K562 (cell line): ENCODE data around the gene LPIN2. TPM values are rescaled to one million over a fixed set of nuclear protein-coding genes. Genes with fewer than 3 reads are reported as not detected.
A peak's percentile ranks its signal among the peaks of the same experiment; 100 is the strongest.

ENCODE experiments used
- CBFA2T2 ChIP-seq: fragments of 450-650 bp; conservative IDR thresholded peaks from 2 replicates; pipeline ENCODE4 v1.6.1; 2017; ENCODE audit warnings: mild to moderate bottlenecking
- ESRRA ChIP-seq: fragments of 450-650 bp; IDR thresholded peaks from 2 replicates; pipeline ENCODE4 v1.6.1; 2014; ENCODE audit warnings: low read depth, mild to moderate bottlenecking, moderate library complexity, borderline replicate concordance
- ETS2 ChIP-seq: IDR thresholded peaks from 2 replicates; pipeline ENCODE4 v1.6.1; 2016; ENCODE audit warnings: borderline replicate concordance, missing genetic modification characterization, mild to moderate bottlenecking, moderate library complexity, missing compliant biosample characterization; ENCODE audit not compliant: poor library complexity, severe bottlenecking
- FOS ChIP-seq: IDR thresholded peaks from 3 replicates; pipeline ENCODE4 v1.6.1; 2011; ENCODE audit not compliant: insufficient read length; ENCODE audit errors: extremely low read depth
- GTF2A2 ChIP-seq: IDR thresholded peaks from 2 replicates; pipeline ENCODE4 v1.6.1; 2016; ENCODE audit warnings: mild to moderate bottlenecking, missing genetic modification characterization, missing compliant biosample characterization
- HDAC3 ChIP-seq: fragments of 450-650 bp; IDR thresholded peaks from 2 replicates; pipeline ENCODE4 v1.6.1; 2018; ENCODE audit warnings: borderline replicate concordance, mild to moderate bottlenecking, moderate library complexity; ENCODE audit not compliant: partially characterized antibody
- HDGF ChIP-seq: fragments of 450-650 bp; IDR thresholded peaks from 2 replicates; pipeline ENCODE4 v1.6.1; 2016
- HNRNPL ChIP-seq: fragments of 200-400 bp; formaldehyde crosslinking; IDR thresholded peaks from 2 replicates; pipeline ENCODE4 v1.6.1; 2017; ENCODE audit warnings: low read depth, mild to moderate bottlenecking, low read length
- IFI16 ChIP-seq: fragments of 250-450 bp; sonication (Bioruptor Pico); IDR thresholded peaks from 2 replicates; pipeline ENCODE4 v2.1.2; 2022; ENCODE audit warnings: mild to moderate bottlenecking, inconsistent platforms
- ILK ChIP-seq: fragments of 450-650 bp; IDR thresholded peaks from 2 replicates; pipeline ENCODE4 v1.6.1; 2016; ENCODE audit warnings: missing genetic modification characterization, low read depth, mild to moderate bottlenecking, missing compliant biosample characterization, moderate library complexity, borderline replicate concordance
- NFE2L1 ChIP-seq: fragments of 450-650 bp; IDR thresholded peaks from 2 replicates; pipeline ENCODE4 v1.6.1; 2016; ENCODE audit warnings: missing genetic modification characterization, low read depth, mild to moderate bottlenecking, missing compliant biosample characterization, moderate library complexity, borderline replicate concordance
- PHF21A ChIP-seq: fragments of 450-650 bp; IDR thresholded peaks from 2 replicates; pipeline ENCODE4 v1.6.1; 2017; ENCODE audit warnings: low read depth, borderline replicate concordance
- PURB ChIP-seq: sonication (generic); formaldehyde crosslinking; IDR thresholded peaks from 2 replicates; pipeline ENCODE4 v1.9.0; 2021; ENCODE audit warnings: low read depth, mild to moderate bottlenecking, missing genetic modification reagents
- RBM22 ChIP-seq: fragments of 200-400 bp; formaldehyde crosslinking; IDR thresholded peaks from 2 replicates; pipeline ENCODE4 v1.6.1; 2018; ENCODE audit warnings: low read length, low read depth; ENCODE audit not compliant: poor library complexity, severe bottlenecking
- SOX6 ChIP-seq: fragments of 450-650 bp; IDR thresholded peaks from 2 replicates; pipeline ENCODE4 v1.6.1; 2014; ENCODE audit warnings: mild to moderate bottlenecking
- ZSCAN29 ChIP-seq: fragments of 450-650 bp; IDR thresholded peaks from 2 replicates; pipeline ENCODE4 v1.6.1; 2017
- polyA plus RNA-seq, 8 experiments: library from polyadenylated mRNA; depleted of rRNA in 4 of 8; stranded (reverse) in 5 of 8; unstranded in 3 of 8; fragments of >200 nt; fragmentation: Nextera tagmentation in 2 of 8; fragmentation: Illumina TruSeq in 1 of 8; extraction: Ambion mirVana in 2 of 8; extraction: Trizol in 1 of 8; gene quantifications; 2 replicates each; pipeline versions ENCODE4 v1.2.1 to v1.2.3, GENCODE V29; 2011 to 2014; ENCODE audit warnings: inconsistent platforms in 1 of 8, missing spikeins in 1 of 8
- total RNA-seq, 7 experiments: library from RNA; depleted of rRNA in 6 of 7; stranded (reverse); fragments of >200 nt in 6 of 7; fragmentation: Illumina TruSeq in 2 of 7; extraction: Trizol in 2 of 7; gene quantifications; 2 replicates each; pipeline versions ENCODE4 v1.2.1 to v1.2.3, GENCODE V29; 2011 to 2021; ENCODE audit warnings: low replicate concordance in 1 of 7
- TF ChIP-seq, protein P1 (sequence below): sonication (generic); formaldehyde crosslinking; IDR thresholded peaks from 2 replicates; pipeline ENCODE4 v1.8.0; 2022; ENCODE audit warnings: mild to moderate bottlenecking, missing genetic modification reagents
- TF ChIP-seq, protein P2 (sequence below): fragments of 450-650 bp; IDR thresholded peaks from 2 replicates; pipeline ENCODE4 v1.6.1; 2017; ENCODE audit warnings: mild to moderate bottlenecking, moderate library complexity
- TF ChIP-seq, protein P3 (sequence below), 3 experiments: fragments of 200-800 bp in 1 of 3; sonication (Bioruptor generic) in 1 of 3; sonication (generic) in 1 of 3; formaldehyde crosslinking in 1 of 3; IDR thresholded peaks; 2 replicates each; pipeline versions ENCODE4 v1.6.1 to v1.8.0; 2016 to 2022; ENCODE audit warnings: mild to moderate bottlenecking in 2 of 3, missing compliant biosample characterization in 2 of 3, missing genetic modification characterization in 2 of 3, missing genetic modification reagents in 1 of 3
- TF ChIP-seq, protein P4 (sequence below): fragments of 450-650 bp; IDR thresholded peaks from 2 replicates; pipeline ENCODE4 v1.6.1; 2016; ENCODE audit warnings: borderline replicate concordance
- TF ChIP-seq, protein P5 (sequence below): sonication (generic); formaldehyde crosslinking; IDR thresholded peaks from 2 replicates; pipeline ENCODE4 v1.8.1; 2022; ENCODE audit warnings: missing genetic modification reagents

Gene LPIN2
- total and polyA plus RNA-seq, 9 of the 15 experiments (the other 6 are each of a cell fraction or from before 2014, with no cell fraction given), result 5.2 to 34.8 (median 24.6) TPM

DNA sequence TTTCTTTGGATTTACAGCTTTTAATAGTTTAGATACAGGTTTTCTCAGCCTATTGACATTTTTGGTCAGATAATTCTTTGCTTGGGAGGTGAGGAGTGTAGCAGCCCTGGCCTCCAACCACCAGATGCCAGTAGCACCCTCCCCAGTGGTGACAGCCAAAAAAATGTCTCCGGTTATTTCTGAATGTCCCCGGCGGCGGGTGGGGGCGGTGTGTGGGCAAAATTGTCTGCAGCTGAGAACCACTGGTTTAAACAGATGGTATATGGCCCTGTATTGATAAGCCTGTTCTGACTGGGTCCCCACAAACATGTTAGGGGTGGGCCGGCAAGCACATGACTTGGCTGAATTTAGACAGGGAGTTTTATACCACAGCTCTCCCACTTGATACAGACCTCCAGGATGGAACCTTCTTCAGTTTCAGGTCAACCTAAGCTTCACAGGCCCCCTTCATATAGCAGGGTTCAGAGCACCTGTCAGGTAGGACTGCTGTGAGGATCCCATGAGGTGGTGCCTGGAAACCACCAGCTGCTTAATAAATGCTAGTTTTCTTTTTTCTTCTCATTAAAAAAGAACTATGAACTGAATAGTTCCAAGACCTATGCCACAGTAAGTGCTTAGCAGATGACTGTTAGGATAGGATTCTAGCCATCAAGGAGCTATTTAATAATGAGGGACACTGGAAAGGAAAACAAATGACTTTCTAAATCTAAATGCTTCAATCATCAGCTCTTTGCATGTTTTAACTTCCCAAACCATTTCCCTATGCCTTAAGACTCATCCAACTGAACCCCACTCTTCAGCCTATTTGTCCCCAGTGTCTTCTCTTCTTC is 18.1 kb downstream of the LPIN2 start (continued):
- TF ChIP-seq, protein P1, sequence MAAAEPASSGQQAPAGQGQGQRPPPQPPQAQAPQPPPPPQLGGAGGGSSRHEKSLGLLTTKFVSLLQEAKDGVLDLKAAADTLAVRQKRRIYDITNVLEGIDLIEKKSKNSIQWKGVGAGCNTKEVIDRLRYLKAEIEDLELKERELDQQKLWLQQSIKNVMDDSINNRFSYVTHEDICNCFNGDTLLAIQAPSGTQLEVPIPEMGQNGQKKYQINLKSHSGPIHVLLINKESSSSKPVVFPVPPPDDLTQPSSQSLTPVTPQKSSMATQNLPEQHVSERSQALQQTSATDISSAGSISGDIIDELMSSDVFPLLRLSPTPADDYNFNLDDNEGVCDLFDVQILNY (CRISPR knock-in tag), result no peak
- TF ChIP-seq HDAC3, result no peak
- no peak for TF ChIP-seq GTF2A2 (tag)
- TF ChIP-seq, protein P2, sequence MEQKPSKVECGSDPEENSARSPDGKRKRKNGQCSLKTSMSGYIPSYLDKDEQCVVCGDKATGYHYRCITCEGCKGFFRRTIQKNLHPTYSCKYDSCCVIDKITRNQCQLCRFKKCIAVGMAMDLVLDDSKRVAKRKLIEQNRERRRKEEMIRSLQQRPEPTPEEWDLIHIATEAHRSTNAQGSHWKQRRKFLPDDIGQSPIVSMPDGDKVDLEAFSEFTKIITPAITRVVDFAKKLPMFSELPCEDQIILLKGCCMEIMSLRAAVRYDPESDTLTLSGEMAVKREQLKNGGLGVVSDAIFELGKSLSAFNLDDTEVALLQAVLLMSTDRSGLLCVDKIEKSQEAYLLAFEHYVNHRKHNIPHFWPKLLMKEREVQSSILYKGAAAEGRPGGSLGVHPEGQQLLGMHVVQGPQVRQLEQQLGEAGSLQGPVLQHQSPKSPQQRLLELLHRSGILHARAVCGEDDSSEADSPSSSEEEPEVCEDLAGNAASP, result no peak
- no peak for TF ChIP-seq PURB (CRISPR knock-in tag)
- TF ChIP-seq ETS2 (tag), result no peak
- no peak for TF ChIP-seq NFE2L1 (tag)
- TF ChIP-seq SOX6, result no peak
- peak; percentile 79 for TF ChIP-seq CBFA2T2
- TF ChIP-seq, protein P3, sequence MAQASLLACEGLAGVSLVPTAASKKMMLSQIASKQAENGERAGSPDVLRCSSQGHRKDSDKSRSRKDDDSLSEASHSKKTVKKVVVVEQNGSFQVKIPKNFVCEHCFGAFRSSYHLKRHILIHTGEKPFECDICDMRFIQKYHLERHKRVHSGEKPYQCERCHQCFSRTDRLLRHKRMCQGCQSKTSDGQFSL (CRISPR knock-in tag; IDR thresholded peaks at IDR 0.05), result no peak
- TF ChIP-seq, protein P3 (tag; IDR thresholded peaks at IDR 0.05), result no peak
- TF ChIP-seq PHF21A, result peak; percentile 39; the same call in 1 of the 2 replicates
- TF ChIP-seq FOS, result no peak
- TF ChIP-seq, protein P4, sequence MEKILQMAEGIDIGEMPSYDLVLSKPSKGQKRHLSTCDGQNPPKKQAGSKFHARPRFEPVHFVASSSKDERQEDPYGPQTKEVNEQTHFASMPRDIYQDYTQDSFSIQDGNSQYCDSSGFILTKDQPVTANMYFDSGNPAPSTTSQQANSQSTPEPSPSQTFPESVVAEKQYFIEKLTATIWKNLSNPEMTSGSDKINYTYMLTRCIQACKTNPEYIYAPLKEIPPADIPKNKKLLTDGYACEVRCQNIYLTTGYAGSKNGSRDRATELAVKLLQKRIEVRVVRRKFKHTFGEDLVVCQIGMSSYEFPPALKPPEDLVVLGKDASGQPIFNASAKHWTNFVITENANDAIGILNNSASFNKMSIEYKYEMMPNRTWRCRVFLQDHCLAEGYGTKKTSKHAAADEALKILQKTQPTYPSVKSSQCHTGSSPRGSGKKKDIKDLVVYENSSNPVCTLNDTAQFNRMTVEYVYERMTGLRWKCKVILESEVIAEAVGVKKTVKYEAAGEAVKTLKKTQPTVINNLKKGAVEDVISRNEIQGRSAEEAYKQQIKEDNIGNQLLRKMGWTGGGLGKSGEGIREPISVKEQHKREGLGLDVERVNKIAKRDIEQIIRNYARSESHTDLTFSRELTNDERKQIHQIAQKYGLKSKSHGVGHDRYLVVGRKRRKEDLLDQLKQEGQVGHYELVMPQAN, result no peak
- TF ChIP-seq ILK (tag), result no peak
- no peak for TF ChIP-seq ESRRA
- TF ChIP-seq ZSCAN29, result peak; percentile 69
- TF ChIP-seq IFI16 (CRISPR knock-in tag), result no peak
- TF ChIP-seq, protein P5, sequence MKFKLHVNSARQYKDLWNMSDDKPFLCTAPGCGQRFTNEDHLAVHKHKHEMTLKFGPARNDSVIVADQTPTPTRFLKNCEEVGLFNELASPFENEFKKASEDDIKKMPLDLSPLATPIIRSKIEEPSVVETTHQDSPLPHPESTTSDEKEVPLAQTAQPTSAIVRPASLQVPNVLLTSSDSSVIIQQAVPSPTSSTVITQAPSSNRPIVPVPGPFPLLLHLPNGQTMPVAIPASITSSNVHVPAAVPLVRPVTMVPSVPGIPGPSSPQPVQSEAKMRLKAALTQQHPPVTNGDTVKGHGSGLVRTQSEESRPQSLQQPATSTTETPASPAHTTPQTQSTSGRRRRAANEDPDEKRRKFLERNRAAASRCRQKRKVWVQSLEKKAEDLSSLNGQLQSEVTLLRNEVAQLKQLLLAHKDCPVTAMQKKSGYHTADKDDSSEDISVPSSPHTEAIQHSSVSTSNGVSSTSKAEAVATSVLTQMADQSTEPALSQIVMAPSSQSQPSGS, result no peak
- TF ChIP-seq HDGF, result no peak; the same call in 1 of the 2 replicates
- TF ChIP-seq RBM22, result no peak
- no peak for TF ChIP-seq HNRNPL
